HG02981 (cell line): Measurements from ENCODE around the gene RMND5B.
"Not testable (repeated sequence)": the region's sequence is repeated elsewhere in the genome, so short reads cannot be mapped to it uniquely, and the experiment has no call there.

Experiments used
- ATAC-seq: cut with Tn5 transposase; IDR thresholded peaks from one replicate; pipeline ENCODE4 v1.9.1; 2021; ENCODE audit warnings: mild to moderate bottlenecking, moderate library complexity; ENCODE audit not compliant: unreplicated experiment

RMND5B gene

DNA sequence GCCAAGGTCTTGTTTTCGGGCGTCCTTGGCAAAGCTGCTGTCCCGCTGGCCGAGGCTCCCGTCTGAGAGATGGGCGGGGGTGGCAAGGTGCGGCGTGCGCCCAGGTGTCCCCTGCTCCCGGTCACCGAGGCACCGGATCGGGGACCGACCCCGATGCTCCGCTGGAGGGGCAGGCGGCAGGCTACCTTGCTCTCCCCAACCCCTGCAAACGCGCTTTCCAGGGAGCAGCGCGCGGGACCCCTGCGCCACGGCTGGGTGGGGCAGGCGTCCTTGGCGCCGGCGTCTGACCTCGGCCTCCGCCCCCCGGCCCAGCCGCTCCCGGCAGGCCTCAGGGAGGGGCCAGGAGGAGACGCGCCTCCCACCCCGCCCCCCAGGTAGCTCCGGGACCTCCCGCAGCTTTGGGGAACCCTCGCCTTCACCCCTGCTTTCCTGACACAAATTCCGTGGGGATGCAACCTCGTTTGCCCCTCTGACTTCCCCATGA lies 16.9 kb upstream of the RMND5B start:
- ATAC-seq: no peak

DNA sequence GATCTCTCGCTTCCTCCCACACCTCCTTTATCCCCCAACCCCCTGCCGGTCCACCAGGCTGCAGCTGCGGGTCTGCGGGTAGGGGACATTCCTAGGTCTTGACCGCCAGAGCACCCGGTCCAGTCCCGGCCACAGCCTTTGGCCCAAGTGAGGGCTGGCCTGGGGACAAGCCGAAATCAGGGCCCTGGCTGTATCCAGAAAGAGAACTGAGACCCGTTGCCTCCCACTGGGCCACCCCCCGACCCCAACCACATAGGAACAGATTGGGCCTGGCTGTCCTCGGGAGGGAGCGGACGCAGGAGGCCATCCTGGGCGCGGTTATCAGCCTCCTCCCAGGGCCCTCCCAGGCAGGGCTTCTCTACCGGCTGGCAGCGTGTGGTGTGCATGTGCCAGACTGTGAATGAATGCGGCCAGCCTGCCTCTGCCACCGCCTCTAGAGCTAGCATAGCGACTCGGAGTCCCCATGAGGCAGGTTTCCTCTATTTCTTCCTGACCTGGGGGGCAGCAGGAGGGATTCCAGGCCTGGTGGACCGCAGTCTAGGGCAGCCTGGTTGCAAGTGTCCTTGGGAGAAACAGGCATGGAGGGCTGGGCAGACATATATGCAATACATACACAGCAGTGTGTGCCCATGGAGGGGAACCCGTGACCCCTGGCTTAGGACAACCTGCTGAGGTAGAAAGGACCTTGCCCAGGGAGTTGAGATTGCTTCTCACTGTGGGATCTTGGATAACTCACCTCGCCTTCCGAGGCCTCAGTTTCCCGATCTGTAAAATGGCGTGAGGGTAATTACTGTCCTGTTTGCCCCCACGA lies 16.3 kb upstream of the RMND5B start:
- ATAC-seq: no peak

GRCh38 chr5:178115136-178115813 lies 15.5 kb upstream of the RMND5B start:
- no peak for ATAC-seq

- ATAC-seq: no peak
Observed at GRCh38 chr5:178115814-178116142, 15.0 kb upstream of the RMND5B start.

GRCh38 chr5:178116143-178116885 lies 14.5 kb upstream of the RMND5B start:
- no peak for ATAC-seq

DNA sequence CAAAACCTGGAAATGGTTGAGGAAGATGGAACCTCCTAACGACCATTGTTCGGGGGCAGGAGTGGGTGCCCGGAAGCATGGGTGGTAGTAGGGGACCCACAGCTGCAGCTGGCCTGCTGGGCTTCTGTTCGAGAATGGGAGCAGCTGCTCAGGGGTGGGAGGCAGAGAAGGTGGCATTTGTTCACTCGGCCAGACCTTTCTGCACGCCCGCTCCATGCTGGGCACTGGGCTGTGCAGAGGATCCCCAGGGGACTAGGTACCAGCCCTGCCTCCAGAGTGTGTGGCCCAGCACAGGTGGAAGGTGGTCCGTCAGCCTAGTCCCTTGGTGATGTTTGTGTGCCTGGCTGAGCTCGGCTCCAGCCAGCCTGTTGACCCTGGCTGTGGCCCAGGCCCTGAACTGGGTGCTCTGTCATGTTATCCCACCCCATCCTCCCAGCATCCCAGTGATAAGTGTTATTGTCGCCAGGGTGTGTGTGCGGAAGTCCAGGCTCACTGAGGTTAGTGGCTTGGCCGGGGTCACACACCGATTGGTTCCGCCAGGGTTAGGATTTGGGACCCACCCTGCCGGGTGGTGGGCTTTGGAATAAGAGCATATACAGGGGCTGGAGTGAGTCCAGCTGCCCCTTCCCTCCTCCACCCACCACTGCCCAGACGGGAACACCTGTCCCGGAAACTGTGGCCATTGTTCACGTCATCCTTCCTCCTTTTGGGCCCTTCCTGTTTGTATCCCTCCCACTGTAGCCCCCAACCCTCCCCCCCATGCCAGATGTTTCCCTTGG lies 12.7 kb upstream of the RMND5B start:
- no peak for ATAC-seq

DNA sequence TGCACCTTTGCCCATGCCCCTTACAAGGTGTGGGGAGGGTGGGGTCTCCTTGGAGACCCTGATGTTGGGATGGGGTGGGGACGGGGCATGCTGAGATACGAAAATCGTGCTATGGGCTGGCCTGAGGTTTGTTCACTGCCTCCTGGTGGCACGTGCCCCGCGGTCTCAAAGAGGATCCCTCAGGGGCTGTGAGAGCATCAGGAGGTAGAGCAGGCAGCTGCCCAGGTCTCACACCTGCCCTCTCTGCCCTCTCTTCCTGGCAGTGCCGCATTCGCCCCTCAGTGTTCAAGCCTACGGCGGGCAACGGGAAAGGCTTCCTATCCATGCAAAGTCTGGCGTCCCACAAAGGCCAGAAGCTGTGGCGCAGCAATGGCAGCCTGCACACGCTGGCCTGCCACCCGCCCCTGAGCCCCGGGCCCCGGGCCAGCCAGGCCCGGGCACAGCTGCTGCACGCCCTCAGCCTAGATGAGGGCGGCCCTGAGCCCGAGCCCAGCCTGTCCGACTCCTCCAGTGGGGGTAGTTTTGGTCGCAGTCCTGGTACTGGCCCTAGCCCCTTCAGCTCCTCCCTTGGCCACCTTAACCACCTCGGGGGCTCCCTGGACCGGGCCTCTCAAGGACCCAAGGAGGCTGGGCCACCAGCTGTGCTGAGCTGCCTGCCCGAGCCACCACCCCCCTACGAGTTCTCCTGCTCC lies 10.8 kb upstream of the RMND5B start:
- no peak for ATAC-seq

DNA sequence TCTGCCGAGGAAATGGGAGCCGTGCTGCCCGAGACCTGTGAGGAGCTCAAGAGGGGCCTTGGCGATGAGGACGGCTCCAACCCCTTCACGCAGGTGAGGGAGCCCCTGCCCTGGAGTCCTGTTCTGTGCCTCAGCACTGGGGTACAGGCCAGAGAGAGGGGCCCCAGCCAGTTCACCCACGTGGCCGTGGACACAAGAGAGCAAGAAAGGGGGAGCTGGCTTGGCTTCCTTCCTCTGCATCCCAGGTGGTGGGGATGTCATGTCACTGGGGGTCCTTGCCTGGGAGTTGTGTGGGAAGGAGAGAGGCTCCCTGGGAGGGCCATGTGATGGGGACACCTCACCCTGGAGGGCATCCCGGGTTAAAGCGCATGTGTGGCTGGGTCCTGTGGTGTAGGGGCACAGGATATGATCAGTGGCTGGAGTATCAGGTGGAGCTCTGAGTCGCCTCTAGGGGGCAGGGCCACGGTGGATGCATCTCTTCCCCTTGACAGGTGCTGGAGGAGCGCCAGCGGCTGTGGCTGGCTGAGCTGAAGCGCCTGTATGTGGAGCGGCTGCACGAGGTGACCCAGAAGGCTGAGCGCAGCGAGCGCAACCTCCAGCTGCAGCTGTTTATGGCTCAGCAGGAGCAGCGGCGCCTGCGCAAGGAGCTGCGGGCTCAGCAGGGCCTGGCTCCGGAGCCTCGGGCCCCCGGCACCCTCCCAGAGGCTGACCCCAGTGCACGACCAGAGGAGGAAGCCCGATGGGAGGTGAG lies 10.0 kb upstream of the RMND5B start:
- ATAC-seq: peak; percentile 85

- peak; percentile 0 for ATAC-seq
Observed at GRCh38 chr5:178121391-178122276, 9.2 kb upstream of the RMND5B start.

DNA sequence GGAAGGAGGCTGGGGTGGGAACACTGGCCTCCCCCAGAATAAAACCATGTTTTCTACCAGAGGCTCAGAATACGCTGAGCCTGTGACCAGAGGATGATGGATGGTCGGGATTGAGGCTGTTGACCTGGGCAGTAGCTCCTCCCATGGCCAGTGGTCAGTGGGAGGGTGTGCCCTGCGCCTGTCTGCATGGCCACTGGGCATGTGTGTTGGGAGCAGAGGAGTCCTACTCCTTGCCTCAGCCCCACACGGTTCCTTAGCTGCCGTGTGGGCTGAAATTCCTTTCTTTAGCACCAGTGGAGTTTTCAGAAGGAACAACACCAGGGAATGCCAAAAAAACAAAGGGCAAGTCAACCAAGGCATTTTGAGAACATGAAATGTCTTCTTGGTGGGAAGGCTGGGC lies 8.5 kb upstream of the RMND5B start:
- no peak for ATAC-seq

DNA sequence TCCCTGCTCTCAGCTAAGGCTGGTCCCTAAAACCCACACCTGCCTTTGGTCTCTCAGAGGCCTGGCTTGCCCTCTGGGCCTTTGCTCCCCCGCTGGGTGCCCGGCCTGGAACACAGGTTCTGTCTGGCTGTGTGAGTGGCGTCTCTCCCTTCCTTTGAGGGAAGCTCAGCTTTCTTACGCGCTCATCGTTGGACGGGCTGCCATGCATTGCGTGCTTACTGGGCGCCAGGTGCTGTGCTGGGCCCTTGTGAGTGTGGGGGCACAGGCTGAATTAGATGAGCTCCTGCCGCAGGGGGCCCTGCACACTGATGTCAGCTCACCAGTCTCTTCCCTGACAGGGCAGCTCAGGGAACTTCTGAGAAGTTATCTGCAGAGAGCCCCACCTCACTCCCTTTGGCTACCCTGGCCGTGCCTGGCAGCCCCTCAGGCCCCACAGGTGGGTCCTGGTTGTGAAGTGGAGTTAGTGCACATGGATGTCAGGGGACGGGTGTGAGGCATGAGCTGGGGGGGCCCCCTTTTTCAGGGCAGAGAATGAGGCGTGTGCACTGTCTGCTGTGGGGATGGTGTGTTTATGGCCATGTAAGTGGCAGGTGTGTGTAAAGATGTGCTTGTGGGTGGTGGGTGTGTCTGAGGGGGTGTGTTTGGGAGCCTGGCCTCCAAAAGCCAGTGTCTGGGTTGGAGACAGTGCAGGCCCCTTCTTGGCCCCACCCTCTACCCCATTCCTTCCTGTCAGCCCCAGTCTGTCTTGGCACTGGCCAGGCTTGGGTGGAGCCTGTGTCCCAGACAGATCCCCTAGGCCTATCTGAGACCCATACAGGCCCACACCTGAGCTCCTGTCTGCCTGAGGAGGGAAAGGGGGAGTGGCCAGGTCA lies 7.5 kb upstream of the RMND5B start:
- ATAC-seq: no peak

DNA sequence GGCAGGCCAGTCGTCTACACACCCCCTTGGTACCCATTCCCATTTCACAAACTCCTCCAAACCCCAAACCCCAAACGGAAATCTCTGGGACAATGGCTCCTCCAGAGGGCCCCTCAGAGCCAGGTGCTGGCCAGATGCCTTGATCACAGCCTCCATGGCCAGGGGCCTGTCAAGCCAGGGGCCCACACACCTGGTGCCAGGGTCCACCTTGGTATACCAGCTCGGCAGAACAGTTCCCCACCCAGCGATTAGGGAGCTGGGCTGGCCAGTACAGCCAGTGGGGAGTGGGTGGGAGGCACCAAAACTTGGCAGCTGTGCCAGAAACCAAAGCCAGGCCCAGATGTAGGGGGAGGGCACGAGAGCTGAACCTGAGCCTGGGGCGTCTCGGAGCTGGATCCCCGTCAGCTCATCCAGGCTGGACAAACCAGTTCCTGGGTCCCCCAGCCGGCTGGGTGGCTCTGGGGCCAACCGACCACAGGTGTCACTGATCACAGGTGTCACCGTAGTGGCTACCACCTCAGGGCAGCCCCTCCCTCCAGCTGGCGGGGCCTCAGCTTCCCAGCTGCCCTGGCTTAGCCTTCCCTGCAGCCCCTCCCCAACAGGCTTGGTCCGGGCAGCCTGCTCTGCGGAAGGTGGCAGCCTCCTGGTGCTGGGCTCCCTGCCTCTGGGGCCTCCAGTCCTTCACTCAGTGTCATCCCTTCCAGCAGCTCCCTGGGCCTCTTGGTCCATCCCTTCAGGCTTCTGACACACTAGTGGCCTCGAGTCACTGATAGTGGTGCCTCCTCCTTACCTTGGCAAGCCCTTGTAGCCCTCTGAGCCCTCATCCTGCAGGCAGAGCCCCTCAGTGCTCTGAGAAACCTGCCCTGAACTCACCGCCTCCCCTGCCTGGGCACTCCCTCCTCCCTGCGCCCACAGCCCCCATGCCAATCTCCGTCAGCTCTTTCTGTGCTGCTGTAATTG lies 6.6 kb upstream of the RMND5B start:
- no peak for ATAC-seq

DNA sequence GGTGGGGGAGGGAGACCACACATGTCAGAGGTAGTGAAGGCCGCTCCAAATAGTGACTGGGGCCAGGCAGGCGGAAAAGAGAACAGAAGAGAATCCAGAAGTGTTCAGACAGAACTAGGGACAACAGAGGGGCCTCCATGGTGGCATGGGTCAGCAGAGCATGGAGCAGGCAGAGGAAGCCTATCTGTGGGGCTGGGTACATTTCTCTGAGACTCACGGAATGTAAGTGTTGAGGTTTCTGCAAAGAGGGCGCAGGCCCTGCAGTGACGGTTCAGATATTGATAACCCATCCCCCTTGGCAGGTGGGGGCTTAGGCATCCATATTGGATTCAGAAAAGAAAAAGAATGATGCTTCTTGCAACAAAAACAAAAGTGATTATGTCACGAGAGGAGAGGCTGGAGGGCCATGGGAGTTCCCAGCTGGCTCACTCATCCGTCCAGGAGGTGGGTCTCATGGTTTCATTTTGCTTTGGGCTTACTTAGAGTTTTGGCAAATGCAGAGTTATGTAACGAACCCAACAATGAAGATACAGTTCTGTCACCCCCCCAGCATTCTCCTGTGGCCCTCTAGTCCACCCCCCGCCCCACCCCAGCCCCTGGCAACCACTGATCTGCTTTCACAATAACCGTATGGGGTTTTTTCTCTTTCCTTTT lies 5.4 kb upstream of the RMND5B start:
- no peak for ATAC-seq

DNA sequence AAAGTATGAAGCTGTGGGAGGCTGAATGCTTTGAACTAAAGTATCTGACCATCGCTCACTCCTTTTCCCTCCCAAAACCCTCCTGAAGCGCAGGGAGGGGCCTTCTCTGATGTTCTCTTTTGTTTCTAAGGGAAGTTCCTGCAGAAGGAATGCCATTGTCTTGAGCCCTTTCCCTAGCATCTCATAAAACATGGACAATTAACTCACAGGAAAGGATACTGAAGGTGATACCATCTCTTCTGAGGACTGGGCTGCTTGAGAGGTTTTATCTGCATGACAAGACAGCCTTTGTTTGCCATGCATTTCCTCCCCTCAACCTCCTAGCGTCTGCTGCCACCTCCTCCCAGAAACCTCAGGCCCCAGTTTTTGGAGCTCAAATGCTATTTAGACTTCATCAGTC lies 4.3 kb upstream of the RMND5B start:
- ATAC-seq: no peak

DNA sequence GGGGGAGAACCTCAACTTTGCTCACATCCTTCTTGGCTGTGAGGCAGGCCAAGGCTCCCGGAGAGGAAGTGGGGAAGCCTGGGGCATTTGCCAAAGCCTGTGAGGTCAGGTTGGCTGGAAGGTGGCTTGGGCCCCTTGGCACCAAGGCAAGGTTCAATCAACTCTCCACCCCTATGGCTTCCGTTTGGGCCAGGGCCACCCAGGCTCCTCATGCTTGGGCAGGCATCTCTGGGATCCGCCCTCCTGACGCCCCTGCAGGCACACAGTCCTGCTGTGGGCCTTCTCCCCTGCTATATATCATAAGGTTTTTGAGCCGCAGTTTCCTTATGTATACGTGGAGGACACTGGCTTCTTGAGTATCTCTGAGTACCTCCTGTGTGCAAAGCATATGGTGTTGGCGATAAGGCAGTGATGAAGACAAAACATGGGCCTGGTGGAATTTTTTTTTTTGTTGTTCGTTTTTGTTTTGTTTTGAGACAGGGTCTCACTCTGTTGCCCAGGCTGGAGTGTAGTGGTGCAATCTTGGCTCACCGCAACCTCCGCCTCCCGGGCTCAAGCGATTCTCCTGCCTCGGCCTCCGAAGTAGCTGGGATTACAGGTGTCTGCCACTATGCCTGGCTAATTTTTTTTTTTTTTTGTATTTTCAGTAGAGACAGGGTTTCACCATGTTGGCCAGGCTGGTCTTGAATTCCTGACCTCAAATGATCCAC lies 3.4 kb upstream of the RMND5B start:
- ATAC-seq: not testable (repeated sequence)
